Pulmonary artery endothelial cell (primary cell): ENCODE data around the gene CCS. TPM values are rescaled to one million over a fixed set of nuclear protein-coding genes. Genes with fewer than 3 reads are reported as not detected.
"Not testable (repeated sequence)": the region's sequence is repeated elsewhere in the genome, so short reads cannot be mapped to it uniquely, and the experiment has no call there.

Experiments
- DNase-seq: peaks from one replicate; pipeline ENCODE4 v3.0.0-alpha.2; 2011; ENCODE audit warnings: low read depth, low spot score
- total RNA-seq: library from RNA; depleted of rRNA; stranded (reverse); fragments of >200 nt; gene quantifications from 2 replicates; pipeline ENCODE4 v1.2.3, GENCODE V29; 2014

CCS gene
- total RNA-seq, 1 donor from 2014 or later, result 41.1 TPM

- DNase-seq, result no peak
Measured at GRCh38 chr11:66591175-66591574, 1.8 kb upstream of the CCS start.

DNA sequence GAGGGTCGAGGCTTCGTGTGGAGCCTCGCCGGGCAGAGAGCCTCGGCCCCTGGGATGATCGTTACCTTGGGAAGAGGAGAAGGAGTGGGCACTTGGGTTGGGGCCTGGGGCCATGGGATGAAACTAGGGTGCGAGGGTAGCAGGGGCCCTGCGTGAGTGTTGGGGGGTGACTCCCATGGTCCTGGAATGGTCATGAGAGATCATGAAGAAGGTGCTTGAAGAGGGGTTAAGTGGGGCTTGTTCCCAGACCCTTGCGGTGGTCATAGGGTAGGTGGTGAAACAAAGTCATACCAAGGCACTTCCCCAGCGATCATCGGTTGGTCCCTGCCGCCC is 284 bp downstream of the CCS start:
- no peak for DNase-seq

- no peak for DNase-seq
Measured at GRCh38 chr11:66593650-66594049, 665 bp downstream of the CCS start.

- DNase-seq, result no peak
Measured at GRCh38 chr11:66595245-66595904, 2.4 kb downstream of the CCS start.

DNA sequence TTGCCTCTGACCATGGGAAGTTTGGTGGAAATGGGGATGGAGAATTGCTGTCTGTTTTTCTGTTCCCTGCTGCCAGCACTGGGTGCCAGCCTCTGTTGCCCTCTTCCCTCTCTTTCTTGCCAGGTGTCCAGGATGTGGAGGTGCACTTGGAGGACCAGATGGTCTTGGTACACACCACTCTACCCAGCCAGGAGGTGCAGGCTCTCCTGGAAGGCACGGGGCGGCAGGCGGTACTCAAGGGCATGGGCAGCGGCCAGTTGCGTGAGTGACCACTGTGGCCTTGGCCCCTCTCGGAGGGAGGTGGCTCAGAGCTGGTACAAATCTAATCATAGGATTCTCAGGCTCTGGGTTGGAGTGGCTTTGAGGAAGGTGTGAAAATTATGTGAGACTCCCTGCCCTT is 6.0 kb downstream of the CCS start:
- DNase-seq, result no peak

DNA sequence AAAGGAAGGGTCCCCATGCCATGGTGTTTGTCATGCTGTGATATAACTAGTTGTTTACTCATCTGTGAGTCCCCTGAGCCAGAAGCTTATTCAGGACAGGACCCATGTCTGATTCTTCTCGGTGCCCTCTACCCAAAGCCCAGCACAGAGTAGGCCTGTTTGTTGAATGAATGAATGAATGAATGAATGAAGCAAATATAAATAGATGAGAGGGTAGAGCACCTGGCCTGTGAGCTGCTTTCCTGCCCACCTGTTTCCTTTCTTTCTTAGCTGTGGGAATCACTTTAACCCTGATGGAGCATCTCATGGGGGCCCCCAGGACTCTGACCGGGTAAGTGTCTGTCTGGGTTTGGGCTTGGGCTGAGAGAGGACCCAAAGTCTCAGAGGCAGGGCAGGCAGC is 7.2 kb downstream of the CCS start:
- DNase-seq, result no peak

DNA sequence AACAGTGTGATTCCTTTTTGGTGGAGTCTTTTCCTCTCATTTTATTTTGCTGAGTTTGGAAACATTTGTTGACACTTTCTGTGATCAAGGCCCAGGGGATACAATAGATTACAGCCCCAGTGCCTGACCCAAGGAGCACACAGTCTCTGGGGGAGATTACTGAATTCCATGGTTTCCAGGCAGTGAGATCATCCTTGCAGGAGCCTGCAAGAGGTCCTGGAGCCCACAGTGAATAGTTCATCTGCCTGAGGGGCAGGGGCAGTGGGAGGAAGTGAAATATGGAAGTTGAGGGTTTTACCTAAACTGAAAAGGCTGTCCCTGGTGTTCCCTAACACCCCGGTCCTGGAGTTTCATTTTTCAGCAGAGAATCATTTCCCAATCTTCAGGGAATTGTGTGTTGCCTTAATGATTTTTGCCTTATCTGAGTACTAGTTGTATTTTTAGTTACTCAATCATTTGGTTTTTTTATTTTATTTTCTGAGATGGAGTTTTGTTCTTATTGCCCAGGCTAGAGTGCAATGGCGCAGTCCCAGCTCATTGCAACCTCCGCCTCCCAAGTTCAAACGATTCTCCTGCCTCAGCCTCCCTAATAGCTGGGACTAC is 7.7 kb downstream of the CCS start:
- no peak for DNase-seq

- no peak for DNase-seq
Measured at GRCh38 chr11:66603072-66603471, 10.1 kb downstream of the CCS start.

GRCh38 chr11:66604155-66604554 is 11.2 kb downstream of the CCS start:
- no peak for DNase-seq

DNA sequence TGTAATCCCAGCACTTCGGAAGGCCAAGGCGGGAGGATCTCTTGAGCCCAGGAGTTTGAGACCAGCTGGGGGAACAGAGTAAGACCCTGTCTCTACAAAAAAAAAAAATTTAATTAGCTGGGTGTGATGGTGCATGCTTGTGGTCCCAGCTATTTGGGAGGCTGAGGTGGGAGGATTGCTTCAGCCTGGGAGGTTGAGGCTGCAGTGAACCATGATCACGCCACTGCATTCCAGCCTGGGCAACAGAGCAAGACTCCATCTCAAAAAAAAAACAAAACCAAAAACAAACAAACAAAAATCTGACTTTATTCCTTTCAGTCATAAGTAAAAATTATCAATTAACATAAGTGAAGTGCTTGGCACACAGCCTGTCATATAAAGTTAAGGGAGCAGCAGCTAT is 13.6 kb downstream of the CCS start:
- DNase-seq, result not testable (repeated sequence)

DNA sequence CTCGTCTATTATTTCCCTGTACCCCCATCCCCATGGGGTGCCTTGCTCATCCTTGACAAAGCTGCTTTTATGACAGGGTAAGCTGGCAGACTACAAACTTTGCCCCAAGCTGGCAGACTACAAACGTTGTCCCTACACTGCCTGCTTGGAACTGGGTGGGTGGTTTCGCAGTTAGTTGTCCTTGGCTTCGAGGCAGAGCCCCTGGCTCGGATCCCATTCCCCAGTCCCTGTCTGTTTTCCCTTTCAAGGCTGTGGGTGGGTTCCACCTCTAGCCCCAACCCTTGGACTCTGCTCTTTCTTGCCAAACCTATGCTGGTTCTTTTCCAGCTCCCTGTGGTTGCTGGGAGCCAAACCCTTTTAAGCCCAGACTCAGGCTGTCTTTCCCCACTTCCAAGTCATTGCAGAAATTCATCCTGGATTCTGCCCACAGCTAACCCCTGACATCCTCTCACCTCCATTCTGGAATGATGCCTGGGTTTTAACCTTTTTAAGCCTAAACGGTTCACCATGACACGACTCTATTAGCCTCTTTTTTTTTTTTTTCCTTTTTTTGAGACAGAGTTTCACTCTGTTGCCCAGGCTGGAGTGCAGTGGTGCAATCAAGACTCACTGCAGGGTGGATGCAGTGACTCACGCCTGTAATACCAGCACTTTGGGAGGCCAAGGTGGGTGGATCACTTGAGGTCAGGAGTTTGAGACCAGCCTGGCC is 14.3 kb downstream of the CCS start:
- no peak for DNase-seq

DNA sequence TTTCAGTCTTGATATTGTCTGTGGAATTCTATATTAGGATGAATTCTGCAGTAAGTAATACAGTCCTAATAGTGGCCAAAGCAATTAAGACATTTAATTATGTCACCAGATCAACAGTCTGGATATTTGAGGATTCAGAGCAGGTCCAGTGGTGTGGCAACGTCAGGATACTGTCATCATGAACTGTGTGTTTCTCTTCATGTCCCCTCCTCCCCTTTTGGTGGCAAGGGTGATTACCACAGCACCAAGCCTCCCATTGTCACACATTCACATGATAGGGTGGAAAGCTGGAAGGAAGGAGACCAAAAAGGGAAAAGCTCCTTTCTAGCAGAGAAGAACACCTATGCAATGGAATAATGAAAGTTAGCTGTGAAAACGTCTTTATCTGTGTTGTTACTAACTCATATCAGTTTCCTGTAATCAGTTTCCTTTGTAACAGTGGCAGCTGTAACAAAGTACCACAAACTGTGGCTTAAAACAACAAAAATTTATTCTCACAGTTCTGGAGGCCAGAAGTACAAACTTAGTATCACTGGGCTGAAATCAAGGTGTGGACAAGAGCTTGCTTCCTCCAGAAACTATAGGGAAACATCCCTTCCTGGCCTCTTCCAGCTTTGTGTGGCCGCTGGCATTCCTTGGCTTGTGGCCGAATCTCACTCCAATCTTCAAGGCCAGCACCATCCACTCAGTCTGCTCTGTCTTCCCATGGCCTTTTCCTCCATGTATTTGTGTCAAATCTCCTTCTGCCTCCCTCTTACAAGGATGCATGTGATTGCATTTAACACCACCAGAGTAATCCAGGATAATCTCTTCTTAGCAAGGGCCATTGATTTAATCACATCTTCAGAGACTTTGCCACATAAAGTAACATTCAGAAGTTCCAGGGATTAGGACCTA is 17.0 kb downstream of the CCS start:
- no peak for DNase-seq

DNA sequence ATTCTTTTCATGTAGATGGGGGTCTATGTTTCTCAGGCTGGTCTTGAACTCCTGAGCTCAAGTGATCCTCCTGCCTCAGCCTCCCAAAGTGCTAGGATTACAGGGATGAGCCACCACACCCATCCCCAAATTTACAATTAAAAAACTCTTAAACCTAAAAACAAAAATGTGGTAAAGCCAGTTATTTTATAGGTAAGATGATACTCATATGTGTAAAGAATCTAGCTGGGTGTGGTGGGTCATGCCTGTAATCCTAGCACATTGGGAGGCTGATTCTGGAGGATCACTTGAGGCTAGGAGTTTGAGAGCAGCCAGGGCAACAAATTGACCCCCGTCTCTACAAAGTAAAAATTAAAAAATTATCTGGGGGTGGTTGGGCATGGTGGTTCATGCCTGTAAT is 19.5 kb downstream of the CCS start:
- no peak for DNase-seq

GRCh38 chr11:66614073-66614472 is 21.1 kb downstream of the CCS start:
- no peak for DNase-seq

GRCh38 chr11:66616379-66617154 is 23.6 kb downstream of the CCS start, which contains the start of gene RBM14:
TSS of gene RBM14 (plus strand) at chr11:66616630. CDS start at chr11:66616721, 91 bp downstream.
- peak; percentile 98 for DNase-seq

DNA sequence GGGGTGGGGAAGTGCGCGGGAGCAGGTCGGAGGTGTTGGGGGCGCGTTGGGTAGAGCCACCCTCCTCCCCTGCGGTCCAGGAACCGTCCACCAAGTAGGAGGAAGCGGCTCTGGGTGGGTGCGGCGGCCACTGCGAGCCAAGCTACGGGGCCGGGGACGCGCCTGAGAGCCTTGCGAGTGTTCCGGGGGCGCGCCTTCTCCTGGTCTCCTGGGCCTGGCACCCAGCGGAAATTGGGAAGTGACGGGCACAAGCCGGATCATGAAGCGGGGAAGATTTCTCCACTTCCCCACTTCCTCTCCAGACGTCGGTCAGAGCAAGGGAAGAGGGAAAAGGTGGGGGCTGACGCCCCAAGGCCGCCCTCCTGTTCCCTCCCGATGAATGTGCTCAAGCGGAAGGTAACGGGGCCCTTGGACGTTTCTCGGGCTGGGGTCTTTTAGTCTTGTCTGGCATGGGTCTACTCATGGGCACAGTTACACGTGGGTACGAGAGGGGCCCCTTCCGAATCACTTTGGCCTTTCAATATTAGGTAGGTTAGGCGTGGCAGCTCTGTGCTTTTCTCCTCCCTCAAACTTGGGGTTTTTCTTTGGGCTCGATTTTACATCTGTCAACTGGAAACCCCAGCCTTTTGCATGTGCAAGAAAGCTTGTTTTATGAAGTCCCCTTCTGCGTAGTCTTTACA is 24.3 kb downstream of the CCS start:
- no peak for DNase-seq

- peak; percentile 56 for DNase-seq
Measured at GRCh38 chr11:66619080-66619554, 26.1 kb downstream of the CCS start.

DNA sequence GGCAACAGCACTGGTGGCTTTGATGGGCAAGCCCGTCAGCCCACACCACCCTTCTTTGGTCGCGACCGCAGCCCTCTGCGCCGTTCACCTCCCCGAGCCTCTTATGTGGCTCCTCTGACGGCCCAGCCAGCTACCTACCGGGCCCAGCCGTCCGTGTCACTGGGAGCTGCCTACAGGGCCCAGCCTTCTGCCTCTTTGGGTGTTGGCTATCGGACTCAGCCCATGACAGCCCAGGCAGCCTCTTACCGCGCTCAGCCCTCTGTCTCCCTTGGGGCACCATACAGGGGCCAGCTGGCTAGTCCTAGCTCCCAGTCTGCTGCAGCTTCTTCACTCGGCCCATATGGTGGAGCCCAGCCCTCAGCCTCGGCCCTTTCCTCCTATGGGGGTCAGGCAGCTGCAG is 31.5 kb downstream of the CCS start:
- no peak for DNase-seq

DNA sequence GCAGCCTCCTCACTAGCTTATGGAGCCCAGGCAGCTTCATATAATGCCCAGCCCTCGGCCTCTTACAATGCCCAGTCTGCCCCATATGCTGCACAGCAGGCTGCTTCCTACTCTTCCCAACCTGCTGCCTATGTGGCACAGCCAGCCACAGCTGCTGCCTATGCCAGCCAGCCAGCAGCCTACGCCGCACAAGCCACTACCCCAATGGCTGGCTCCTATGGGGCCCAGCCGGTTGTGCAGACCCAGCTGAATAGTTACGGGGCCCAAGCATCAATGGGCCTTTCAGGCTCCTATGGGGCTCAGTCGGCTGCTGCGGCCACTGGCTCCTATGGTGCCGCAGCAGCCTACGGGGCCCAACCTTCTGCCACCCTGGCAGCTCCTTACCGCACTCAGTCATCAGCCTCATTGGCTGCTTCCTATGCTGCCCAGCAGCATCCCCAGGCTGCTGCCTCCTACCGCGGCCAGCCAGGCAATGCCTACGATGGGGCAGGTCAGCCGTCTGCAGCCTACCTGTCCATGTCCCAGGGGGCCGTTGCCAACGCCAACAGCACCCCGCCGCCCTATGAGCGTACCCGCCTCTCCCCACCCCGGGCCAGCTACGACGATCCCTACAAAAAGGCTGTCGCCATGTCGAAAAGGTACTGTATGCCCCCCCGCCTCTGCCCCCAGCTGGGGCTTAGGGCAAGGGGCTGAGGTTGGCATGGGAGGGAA is 32.2 kb downstream of the CCS start:
- no peak for DNase-seq

DNA sequence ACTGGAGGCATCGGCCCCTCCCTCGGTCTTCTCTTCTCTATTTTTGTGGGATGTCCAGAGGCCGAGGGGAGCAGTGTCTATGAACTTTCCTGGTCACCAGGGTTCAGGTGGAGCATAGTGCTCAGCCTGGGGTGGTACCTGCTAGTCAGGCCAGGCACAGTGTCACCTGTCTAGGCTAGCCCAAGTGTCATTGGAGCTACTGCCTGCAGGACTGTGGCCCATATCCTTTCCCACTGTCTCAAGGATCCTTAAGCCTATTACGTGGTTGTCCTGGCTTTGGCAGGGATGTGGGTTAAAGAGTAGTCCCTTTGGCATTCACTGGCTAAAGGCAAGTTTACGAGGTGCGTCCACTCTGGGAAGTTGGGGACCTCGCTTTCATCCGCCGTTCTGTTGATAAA is 32.8 kb downstream of the CCS start:
- DNase-seq, result no peak
